Activated CD4-positive, CD25-positive, alpha-beta regulatory T cell (primary cell): ENCODE results near the gene PGS1.
"Not testable (repeated sequence)": the region's sequence is repeated elsewhere in the genome, so short reads cannot be mapped to it uniquely, and the experiment has no call there.

Experiments
- DNase-seq, 4 experiments: peaks; one replicate each; lab custom pipeline; 2025; lab: John Stamatoyannopoulos, UW

The PGS1 gene

DNA sequence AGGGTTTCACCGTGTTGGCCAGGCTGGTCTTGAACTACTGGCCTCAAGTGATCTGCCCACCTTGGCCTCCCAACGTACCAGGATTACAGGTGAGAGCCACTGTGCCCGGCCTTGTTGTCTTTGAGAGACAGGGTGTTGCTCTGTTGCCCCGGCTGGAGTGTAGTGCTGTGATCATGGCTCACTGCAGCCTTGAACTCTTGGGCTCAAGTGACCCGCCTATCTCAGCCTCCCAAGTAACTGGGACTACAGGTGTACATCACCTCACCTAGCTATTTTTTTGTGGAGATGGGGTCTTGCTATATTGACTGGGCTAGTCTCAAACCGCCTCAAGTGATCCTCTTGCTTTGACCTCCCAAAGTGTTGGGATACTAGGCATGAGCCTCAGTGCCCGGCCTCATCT lies 68.4 kb downstream of the PGS1 start:
- no peak for DNase-seq

DNA sequence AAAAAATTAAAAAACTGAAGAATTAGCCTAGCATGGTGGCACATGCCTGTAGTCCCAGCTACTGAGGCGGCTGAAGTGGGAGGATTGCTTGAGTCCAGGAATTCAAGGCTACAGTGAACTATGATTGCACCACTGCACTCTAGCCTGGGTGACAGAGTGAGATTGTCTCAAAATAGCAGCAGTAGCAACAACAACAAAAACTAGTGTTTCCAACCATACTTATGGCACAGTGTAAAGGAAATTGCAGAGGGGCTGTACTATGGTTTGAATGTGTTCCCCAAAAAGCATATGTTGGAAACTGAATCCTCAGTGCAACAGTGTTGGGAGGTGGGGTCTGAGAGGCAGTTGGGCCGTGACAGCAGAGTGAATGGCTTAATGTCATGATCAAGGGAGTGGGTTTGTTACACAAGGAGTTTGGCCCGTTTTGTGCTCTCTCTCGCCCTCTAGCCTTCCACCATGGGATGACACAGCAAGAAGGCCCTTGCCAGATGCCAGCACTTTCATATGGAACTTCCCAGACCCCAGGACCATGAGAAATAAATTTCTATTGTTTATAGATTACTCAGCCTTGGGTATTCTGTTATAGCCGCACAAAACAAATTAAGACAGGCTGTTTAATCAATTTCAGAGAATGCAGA lies 70.0 kb downstream of the PGS1 start:
- no peak for DNase-seq

DNA sequence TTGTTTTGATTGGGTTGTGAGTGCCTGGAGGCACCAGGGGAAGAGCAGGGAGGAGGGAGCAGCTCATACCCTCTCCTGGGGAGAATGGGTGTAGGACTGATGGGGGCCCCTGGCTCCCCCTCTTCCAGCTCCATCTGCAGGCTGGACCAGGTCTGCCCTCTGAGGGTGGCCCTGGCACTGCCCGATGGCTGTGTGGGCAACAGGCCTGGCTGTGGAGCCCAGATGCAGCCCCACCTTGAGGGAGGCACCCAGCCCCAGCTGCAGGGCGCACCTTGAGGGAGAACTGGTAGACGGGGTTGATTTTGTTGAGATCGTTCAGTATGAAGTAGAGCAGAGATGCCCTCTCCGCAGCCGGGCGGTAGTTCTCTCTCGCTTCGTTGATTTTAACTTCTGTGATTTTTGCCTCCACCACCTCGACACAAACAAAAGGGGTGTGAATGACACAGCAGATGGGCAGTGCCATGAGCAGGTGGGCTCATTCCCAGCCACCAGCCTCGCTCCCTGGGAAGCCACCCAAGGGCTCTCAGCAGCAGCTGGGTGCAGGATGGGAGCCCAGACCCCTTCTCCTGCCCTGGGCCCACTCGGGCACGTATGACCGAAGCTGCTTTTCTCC lies 71.6 kb downstream of the PGS1 start:
- DNase-seq: no peak

DNA sequence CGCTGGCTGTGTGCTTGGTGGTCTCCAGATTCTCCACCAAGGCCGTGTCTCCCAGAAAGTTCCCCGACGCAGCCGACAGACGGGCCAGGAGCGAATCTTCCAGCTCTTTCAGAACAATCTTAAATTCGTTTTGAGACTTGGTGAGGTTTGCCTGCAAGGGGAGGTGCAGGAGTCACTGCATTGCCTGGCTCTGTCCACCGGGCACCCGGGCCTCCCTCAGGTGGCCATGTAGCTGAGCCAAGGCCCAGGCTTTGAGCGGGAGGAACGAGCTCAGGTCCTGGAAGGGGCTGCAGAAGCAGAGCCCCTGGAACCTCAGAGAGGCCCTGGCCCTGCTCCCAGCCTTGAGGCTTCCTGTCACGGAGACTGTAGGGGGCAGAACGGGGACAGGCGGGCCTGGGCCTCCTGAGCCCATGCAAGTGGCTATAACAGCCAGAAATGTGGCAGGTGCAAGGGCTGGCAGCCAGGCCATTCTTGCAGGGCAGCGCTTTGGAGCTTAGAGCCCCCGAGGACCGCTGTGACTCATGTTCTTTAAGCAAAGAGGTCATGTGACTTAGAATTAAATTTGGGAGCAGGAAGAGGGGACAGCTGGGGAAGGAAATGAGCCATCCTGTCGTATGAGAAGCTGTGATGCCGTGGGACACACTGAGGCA lies 72.4 kb downstream of the PGS1 start:
- no peak for DNase-seq

DNA sequence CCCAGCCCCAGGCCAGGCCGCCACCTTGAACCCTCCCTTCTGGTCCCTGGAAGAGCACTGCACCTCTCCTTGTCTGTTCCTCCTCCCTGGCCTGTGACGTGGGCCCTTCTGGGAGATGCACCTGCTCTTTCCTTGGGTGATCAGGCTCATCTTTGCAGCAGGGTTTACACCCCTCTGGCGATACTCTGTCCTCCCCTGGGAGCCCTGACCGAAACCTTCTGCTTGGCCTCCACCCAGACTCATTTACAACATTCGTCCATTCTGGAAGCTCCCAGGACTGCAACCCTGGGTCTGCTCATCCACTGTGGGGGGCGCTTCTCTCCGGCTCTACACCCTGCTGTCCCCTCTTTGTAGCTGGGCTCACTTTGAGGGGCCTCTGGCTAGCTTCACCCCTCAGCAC lies 73.3 kb downstream of the PGS1 start:
- no peak for DNase-seq

DNA sequence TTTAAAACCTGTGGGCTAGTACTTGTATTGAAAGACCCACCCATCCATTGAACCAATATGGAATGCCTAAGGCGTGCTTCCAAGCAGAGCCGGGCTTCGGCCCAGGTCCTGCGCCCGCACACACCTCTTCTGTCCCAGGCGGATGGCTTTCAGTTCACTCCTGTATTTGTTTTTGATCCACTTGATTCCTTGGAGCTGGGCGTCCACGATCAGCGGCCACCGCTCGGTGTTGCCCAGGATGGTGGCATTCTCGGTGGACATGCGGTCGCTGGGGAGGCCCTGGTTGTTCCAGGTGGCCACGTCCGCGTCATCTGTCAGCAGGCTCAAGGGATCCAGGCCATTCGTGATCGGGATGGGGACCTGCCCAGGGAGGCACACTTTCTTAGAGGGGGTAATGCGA lies 75.9 kb downstream of the PGS1 start:
- no peak for DNase-seq

DNA sequence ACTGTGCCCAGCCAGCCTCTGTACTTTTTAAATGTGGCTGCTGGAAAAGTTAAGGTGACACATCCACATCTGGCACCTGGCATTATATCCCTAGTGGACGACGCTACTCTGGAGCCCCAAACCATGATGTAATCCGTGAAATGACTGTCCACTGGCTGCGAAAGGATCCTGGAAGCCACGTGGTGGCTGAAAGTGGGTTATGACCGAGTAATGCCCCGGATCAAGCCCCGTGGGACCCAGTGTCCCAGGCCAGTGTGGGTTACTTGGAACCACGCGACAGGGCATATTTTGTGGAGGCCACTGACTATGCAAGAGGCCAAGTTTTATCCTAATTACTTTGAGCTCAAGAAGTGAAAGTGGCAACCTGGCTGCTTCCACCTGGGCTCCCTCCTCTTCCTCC lies 79.6 kb downstream of the PGS1 start:
- no peak for DNase-seq

DNA sequence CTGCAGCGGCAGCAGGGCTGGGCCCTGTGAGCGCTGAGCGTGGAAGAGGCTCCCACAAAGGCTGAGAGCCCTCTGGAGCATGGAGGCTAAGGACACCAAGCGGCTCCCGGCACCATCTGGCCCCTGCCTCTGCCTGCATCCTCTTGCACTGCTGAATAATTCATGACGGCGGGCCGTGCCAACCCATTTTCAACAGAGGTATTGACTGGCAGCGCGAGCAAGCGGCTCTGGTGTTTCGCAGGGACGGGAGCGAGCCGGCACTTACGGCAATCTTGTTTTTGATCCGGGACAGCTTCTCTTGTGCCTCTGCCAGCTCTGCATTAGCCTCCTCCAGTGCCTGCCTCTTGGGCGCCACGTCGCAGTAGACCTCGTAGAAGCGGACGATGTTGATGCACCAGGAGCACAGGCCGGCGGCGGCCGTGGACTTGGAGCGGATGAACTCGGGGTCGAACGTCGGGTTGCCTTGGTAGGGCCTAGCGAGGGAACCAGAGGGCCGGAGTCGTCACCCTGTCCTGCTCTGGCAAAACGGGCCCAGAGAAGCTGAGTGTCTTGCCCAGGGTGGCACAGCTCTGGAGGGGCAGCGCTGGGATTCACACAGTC lies 80.4 kb downstream of the PGS1 start:
- no peak for DNase-seq

DNA sequence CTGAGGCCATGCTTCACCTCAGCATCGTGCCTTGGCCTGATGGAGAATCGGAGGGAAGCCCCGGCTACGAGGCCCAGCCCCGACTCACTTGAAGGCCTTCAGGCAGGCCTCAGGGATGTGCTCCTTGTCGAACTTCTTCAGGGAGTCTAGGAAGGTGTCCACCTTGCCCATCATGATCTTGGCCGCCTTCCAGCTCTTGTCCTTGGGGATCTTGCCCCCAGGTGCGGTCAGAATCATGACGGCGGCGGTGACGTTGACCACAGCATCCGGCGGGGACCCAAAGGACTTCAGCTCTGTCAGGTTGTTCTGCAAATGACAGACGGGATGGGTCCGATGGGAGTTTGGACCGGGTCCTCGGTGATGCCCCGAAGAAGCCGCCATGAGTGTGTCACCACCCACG lies 81.2 kb downstream of the PGS1 start:
- no peak for DNase-seq

DNA sequence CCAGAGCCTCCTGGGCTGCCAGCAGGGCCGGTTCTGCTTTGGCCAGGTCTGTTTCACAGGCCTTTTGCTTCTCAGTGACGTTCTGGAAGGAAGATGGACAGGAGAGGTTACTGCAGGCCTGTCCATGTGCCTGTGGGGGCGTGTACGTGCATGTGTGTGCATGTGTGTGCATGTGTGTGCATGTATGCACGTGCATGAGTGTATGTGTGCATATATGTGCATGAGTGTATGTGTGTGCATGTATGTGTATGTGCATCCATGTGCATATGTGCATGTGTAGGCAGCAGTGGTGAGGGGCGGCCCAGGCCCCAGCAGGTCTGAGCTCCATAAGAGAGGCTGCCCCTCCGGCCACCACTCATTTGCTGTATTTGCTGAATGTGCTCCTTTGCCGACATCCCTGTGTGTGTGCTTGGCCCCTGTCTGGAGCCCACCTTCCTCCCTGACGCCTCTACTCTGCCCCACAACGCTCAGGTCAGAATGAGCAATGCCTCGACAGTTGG lies 81.8 kb downstream of the PGS1 start:
- no peak for DNase-seq

DNA sequence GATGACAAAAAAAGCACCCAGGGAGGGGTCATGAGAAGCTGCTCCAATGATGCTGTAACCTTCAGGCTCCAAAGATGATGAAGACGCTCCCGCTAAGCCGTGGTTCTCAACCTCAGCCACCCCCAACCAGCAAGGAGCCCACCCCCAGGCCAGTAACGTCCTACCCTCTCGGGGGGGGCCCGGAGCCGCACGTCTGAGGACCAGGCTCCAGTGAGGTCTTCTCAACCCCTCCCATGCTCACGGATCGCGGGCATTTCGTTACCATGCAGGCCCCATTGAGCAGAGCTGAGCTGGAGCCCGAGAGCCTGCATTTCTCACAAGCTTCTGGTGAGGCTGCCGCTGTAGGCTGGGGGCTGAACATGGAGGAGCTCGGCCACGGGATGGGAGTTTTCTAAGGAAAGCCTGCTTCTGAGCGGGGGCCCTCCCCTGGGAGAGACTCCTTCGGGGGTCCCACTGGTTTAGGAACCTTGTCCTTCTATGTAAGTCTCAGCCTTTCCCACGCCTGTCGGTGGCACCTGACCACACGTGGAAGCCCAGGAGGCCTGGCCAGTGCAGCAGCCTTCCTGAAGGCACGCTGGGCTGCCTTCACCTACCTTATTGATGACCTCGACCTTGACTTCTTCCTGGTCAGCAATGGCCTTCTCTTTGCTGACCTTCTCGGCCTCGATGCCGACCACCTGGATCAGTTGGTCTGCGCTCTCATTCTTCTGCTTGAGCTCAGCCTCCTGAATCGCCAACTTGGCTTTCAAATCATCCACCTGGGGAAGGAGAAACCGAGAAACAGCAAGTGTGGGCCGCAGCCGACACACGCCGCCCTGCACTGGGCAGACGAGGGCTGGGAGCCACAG lies 82.7 kb downstream of the PGS1 start:
- no peak for DNase-seq

DNA sequence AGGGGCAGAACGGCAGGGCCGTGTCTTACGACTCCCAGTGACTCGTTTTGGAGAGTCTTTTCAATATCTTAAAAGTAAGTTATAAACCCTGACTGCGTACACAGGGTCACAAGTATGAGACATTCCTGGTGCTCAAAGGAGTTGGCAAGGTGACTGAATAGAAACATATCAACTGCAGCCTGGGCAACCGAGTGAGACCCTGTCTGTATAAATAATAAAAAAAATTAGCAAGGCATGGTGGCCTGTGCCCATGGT lies 83.3 kb downstream of the PGS1 start:
- no peak for DNase-seq

DNA sequence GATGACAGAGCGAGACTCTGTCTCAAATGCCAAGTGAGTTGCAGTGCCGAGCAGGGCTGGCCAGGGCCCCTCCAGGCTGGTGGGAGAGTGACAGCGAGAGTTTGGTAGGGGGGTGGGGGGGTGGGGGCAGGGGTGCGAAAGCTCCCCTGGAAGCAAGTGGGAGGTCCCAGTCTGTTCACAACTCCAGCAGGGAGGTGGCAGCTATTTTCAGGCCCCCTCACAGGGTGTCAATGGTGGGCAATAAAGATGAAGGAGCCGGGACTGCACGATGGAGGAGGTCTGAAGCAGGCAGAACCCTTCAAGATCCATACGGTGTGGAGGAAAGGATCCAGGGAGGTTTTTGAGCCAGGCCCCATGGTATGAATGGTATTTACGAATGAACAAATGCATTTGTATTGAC lies 83.7 kb downstream of the PGS1 start:
- DNase-seq: no peak

DNA sequence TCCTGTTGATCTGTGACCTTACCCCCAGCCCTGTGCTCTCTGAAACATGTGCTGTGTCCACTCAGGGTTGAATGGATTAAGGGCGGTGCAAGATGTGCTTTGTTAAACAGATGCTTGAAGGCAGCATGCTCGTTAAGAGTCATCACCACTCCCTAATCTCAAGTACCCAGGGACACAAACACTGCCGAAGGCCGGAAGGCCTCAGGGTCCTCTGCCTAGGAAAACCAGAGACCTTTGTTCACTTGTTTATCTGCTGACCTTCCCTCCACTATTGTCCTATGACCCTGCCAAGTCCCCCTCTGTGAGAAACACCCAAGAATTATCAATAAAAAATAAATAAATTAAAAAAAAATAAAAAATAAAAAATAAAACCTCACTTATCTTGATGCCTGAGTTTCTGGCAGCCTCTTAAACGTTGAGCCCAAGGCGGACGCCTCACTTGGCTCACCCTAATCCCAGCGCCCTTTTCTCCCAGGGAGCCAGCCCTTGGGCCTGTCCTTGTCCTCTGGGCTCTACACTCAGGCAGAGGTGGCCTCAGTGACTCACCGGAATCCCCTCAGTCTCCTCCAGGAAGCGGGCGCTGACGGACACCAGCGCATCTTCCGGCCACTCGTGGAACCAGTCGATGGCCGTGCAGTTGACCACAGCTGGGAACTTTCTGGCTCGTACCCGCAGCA lies 87.8 kb downstream of the PGS1 start:
- not testable (repeated sequence) for DNase-seq

DNA sequence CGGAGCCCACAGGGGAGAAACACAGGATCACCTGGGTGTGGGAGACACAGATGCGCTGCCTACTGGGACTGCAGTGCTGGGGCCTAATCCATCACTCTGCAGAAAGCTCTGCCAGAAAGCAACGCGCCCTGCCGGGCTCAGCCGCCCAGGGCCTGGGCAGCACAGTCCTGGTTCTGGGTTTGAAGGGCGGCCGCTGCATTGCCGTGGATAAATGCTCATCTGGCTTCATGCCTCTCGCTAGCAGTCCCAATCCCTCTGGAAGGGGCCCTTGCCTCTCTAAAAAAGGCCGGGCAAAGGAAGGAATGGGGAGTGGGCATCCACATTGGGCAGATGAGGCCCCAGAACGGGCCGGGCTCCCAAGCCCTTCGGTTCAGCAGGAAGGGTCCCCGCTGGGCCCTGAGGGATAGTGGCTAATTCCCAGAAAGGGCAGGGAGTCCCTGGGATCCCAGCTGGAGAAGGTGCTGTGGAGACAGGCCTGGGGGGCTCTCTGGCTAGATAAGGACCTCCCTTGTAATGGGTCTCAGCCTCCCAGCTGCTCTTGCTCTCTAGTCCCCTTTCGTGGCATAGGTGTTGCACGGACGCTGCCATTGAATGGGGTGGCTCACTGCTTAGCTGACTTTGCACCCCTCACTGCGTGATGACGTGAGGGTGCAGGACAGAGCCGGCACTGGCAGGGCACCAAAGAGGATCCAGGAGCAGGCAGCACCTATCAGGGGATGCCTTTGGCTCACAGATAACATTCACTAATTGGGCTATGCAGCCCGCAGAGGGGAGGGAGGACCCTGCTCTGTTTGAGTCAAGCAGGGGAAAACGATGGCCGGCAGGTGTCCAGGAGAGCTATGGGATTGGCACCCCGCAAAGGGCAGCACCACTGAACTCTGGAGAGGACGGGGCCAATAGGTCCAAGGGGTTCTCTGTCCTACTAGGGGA lies 88.6 kb downstream of the PGS1 start:
- DNase-seq: no peak

DNA sequence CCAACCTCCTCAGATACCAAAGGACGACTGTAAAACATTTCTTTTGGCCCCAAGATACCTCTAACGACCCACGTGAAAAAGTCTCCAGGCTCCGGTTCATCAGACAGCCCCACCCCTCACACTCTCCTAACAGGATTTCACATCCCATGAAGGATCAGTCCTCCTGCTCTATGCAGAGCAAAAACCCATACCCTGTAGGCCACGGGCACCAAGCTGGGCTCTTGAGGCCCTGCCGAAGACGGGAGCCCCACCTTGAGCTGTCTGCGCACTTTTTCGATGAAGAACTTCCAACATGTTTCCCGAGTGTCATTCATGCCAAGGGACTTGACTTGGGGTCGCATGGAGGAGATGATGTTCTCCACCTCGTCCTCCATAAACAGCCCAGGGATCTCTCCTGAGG lies 89.9 kb downstream of the PGS1 start:
- DNase-seq: no peak

DNA sequence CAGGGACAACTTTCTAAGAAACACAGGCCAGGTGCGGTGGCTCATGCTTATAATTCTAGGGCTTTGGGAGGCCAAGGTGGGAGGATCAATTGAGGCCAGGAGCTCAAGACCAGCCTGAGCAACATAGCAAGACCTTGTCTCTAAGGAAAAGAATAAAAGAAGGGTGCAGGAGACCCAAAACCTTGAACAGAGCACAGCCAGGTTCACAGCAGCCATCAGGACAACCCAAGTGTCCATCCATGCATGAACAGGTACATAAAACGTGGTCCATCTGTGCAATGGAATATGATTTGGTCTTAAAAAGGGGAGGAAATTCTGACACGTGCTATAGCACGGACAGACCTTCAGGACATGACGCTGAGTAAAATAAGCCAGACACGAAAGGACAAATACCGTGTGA lies 91.0 kb downstream of the PGS1 start:
- DNase-seq: no peak

DNA sequence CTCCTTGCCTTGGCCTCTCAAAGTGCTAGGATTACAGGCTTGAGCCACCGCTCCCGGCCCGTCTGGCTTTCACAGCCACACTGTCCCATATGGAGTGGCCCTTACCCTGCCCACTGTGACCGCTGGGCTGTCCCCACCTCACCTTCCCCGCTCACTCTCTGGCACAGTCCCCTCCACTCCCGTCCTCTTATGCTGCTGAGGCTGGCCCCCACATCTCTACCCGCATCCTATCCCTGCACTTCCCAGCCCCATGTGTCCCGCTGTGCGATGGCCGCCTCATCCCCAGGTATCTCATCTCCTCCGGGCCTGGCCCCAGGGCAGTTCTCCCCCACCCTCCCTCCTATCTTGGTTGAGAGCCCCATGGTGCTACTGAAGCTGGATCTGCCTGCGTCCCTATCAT lies 93.2 kb downstream of the PGS1 start:
- no peak for DNase-seq

DNA sequence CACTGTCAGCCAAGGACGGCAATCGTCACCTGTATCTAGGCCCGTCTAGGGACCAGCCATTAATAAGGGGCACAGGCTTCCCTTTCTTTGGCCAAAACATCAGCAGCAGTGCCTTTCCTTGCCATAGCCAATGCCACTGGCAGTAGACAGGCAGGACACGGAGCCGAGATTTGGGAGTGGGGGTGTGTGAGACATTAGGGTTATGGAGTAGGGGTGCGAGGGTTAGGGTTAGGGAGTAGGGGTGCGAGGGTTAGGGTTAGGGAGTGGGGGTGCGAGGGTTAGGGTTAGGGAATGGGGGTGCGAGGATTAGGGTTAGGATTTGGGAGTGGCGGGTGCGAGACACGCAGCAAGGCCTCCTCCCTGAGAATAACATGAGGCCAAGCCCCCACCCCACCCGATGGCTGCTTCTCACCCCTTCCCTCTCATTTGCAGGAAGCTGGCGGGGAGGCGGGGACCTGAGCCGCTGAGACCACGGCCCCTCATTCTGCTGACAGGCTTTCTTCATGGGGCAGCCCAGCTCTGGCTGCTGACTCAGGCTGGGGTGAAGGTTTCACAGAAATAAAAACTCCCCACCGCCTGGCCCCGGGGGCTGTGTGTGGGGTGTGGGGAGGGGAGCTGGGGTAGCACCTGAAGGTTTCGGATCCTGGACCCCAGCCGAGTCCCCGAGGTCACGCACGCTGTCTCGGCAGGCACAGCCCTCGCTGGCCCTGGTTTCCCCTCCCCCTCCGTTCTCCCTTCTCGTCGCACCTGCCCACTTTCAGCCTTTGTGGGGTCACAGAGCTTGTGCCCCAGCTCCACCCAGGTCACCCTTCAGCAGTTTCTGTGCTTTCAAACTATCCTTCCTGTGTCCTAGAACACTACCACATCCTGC lies 93.8 kb downstream of the PGS1 start:
- no peak for DNase-seq
